HuH-7.5 (cell line): ENCODE data around the gene ZMIZ1.
"Not testable (repeated sequence)": the region's sequence is repeated elsewhere in the genome, so short reads cannot be mapped to it uniquely, and the experiment has no call there.

Experiments
- DNase-seq: peaks from one replicate; pipeline ENCODE4 v3.0.0; 2011; ENCODE audit warnings: low spot score

Gene ZMIZ1

DNA sequence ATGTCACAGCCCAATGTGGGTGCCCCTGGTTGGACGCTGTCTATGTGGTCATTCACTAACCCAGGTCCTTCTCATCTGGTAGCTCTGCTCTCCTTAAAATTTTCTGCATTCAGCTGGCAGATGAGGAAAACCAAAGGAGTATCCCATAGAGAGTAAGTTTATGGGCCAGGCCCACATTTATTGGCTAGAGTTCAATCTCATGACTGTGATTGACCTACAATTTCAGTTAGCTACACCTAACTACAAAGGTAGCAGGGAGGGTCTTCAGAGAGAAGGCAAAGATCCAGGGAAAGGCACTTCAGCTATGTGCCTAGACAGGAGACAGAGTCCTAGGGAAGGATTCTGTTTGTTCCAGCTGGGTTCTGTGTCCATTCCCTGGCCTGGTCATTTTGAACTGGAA, 254.8 kb downstream of the ZMIZ1 start:
- DNase-seq = no peak

DNA sequence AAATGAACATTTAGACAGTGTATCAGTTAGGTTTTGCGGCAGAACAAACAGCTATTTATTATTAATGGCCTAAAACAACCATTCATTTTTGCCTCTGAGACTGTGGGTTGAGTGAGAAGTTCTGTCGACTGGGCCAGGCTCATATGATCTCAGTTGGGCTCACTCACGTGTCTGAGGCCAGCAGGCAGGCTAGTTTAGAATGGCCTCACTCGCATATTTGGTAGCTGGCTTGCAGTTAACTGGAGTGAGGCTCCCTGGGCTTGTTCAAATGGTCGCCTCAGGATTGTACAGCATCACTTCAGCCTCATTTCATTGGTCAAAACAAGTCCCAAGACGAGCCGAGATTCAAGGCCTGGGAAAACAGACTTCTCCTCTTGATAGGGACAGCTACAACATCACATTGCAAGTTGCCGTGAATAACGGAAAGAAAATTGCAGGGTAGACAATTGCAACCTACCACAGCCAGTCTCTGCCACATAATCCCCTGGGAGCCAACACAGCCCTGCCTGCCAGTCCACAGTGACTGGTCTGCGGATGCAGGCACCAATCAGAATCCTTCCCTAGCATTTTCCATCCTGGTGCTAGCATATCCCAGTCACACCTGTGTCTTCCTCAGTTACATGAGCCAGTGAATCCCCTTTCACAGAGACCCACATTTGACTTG, 255.4 kb downstream of the ZMIZ1 start:
- no peak for DNase-seq

- no peak for DNase-seq
Observed at GRCh38 chr10:79326361-79327089, 257.8 kb downstream of the ZMIZ1 start.

DNA sequence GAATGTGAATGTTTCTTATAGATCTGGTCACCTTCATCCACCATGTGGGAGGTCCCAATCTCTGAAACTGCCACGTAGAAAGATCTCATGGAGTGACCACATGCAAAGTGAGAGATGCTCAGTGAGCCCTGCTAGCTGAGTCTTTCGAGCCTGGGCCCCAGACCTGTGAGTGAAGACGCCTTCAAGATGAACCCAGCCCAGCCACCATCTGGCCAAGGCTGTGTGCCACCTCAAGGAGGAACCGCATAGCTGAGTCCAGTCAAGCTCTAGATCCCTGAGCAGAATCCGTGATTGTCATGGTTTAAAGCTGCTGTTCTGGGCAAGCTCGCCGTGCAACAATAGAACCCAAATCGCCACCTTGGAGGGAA, 258.3 kb downstream of the ZMIZ1 start:
- no peak for DNase-seq

DNA sequence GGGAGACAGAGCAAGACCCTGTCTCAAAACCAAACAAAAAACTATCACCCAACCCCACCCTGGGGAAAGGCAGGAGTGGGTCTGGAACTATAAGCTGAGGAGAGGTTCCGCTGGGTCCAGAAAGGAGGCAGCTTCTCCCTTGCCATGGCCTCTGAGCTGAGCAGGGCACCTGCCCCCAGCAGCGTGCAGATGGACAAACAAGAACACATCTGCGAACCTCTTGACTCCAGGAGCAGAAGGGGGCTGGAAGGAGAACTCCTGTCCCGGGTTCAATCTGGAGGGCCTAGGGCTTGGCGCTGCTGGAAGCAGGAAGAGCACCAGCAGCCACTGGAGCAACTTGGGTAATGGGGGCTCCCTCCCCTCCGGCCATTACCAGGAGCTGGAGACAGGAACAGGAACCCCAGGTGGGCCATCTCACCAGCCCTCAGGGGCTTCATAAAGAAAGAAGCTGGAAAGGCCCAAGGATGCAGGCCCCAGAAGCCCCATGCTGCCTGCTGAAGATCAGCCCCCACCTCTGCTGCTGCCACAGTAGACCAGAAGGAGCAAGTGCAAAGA, 259.5 kb downstream of the ZMIZ1 start:
- no peak for DNase-seq

- no peak for DNase-seq
Observed at GRCh38 chr10:79328737-79329504, 260.2 kb downstream of the ZMIZ1 start.

GRCh38 chr10:79329529-79329928, 260.8 kb downstream of the ZMIZ1 start:
- no peak for DNase-seq

GRCh38 chr10:79331226-79331625, 262.5 kb downstream of the ZMIZ1 start:
- no peak for DNase-seq

- DNase-seq = no peak
Observed at GRCh38 chr10:79331709-79332108, 262.9 kb downstream of the ZMIZ1 start.

DNA sequence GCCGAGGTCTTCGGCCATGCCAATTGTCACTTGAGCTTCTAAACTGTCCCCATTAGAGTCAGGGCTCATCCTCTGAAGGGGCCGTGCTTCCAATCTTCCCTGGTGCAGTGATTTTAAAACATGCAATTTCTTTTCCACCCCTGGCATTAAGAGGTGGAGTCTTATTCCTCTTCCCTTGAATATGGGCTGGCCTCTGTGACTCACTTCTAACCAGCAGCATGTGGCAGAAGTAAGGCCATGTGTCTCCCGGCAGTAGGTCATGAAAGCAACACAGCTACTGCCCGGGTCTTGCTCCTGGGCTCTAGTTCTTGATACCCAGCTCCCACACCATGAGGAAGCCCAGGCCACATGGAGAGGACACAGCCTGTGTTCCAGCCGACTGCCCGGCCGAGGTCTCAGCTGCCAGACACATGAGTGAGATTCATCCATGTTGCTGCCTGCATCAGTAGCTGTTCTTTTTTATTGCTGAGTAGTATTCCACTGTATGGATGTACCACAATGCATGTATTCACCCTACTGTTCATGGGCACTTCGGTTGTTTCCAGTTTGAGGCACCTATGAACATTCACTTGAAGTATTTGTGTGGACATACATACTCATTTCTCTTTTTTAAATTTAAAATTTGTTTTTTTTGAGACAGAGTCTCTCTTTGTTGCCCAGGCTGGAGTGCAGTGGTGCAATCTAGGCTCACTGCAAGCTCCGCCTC, 264.0 kb downstream of the ZMIZ1 start:
- not testable (repeated sequence) for DNase-seq

DNA sequence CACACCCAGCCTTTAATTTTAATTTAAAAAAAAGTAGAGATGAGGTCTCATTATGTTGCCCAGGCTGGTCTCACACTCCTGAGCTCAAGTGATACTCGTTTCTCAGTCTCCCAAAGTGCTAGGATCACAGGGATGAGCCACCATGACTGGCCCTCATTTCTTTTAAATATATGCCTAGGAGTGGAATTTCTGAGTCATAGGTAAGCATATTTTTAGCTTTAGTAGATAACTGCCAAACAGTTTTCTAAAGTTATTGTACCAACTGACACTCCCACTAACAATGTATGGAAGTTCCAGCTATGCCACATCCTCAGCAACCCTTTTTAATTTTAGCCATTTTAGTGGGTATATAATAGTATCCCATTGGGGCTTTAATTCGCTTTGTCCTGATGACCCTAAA, 264.7 kb downstream of the ZMIZ1 start:
- DNase-seq = no peak

DNA sequence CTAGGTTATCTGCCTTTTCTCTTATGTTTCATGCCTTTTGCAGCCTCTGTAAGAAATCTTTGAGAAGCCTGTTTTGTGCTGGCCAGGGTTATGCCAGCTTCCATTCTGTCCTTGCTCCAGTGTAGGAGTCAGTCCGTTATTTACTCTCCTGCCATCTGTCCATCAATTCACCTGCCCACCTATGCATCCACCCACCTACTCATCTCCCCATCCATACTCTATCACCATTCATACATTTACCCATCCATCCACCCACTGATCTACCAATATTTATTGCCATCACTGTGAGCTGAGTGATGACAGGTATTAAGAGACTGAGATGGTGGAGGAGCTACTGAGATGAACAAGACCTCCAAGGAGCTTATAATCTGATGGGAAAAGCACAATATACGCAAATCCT, 265.8 kb downstream of the ZMIZ1 start:
- no peak for DNase-seq

- no peak for DNase-seq
Observed at GRCh38 chr10:79335094-79335469, 266.3 kb downstream of the ZMIZ1 start.

DNA sequence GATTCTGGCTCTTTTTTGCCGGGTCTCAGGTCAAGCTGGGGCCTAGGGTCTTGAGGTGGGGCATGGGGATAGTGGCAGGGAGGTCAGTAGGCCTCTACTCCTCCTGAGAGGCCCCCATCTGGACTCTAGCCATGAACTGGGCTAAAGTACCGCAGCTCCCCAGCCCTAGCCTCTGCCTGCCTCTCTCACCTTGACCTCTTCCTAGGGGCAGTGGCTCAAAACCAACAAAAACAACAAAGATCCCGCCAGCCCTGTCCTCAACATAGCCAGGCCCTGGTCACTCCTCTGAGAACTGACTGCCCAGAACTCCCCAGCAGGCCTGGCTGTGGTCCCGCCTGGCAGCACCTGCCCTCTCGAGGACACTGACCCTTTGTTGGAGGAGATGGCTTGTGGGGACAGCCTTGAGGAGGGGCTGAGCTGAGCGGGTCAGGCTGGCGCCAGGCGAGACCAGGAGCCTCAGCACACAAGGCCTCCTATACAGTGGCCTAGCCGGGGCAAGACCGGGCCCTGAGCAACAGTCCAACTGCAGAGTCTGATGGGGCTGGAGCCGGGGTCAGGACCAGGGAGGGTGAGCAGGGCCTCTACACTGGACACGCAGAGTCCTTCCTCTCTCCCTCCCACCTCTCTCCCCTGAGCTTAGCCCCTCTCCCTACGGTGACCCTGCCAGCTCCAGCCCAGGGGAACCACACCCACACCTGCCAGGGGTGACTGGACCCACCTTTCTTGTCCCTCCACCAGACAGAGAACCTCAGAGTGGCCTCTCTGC, 266.9 kb downstream of the ZMIZ1 start:
- DNase-seq = no peak

DNA sequence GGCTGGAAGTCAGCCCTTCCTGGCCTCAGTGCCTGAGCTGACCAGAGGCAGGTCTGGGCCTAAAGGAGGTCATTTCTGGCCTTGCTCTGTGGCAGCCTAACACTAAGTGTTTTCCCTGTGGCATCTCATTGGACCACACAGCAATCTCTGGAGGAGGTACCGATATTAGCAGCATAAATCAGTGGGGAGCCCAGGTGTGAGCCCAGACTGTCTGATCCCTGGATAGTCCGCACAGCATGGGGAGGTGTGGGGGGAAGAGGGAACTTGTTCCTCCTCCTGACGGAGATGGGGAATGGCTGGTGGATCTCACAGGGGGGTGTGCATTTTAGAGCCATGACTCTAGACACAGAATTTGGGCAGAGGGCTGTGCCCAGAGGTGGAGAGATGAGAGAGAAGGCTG, 267.5 kb downstream of the ZMIZ1 start:
- DNase-seq = no peak

DNA sequence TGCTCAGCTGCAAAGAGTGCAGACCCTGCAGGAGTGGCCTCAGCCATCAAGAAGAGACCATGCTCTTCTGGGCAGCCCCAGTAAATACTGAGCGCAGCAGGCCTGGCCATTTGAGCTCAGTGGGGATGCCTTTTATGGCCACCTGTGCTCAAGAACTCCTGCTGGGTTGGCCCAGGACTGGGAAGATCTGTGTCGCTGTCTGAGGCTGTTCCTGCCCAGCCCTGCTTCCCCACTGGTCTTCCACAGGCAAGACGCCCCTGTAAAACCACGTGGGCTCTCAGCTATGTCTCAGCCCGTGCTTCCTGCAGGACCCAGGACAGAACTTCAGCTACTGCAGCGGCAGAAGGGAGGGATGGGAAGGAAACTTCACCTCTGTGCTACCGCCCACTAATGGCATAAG, 268.0 kb downstream of the ZMIZ1 start:
- DNase-seq = no peak

GRCh38 chr10:79337783-79338469, 269.2 kb downstream of the ZMIZ1 start:
- not testable (repeated sequence) for DNase-seq

- DNase-seq = no peak
Observed at GRCh38 chr10:79339266-79339665, 270.5 kb downstream of the ZMIZ1 start.

DNA sequence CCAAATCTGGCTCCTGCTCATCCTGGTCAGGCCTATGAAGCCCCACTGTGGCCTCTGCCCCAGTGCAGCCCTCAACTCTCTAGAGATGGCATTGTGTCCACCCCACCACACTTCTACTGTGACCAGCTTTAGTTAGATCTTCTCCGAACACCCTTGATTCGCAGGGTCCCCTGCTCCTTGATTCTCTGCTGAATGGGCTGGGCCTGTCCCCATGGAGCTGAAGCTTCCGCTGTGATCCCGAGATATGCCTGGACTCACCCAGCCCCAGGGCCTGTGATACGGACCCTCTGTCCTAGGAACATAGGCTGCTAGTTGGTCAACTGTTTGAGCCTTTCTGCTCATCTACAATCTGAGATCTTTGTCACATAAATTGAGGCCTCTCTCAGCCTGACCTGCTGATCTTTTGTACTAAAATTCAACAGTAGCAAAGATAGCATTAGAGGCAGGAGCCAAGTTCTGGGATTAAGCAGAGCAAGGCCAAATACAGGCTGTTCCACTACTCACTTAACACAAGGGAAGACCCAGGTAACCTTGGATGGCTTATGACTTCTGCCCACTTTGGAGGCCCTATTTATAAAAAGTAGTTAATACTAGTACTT, 272.0 kb downstream of the ZMIZ1 start:
- DNase-seq = no peak

GRCh38 chr10:79342295-79342761, 273.6 kb downstream of the ZMIZ1 start:
- DNase-seq = no peak
